Breast epithelium (tissue), 3 donors: Measurements from ENCODE around the gene FGGY.

Source experiments
- CTCF ChIP-seq, 3 donors: fragments of 450-650 bp; IDR thresholded peaks; one replicate each; pipeline ENCODE4 v1.5.1; 2016 to 2017; ENCODE audit warnings: antibody characterized with exemption in 3 of 3, mild to moderate bottlenecking in 3 of 3, moderate library complexity in 3 of 3
- POLR2A ChIP-seq: fragments of 450-650 bp; IDR thresholded peaks from one replicate; pipeline ENCODE4 v1.6.1; 2016; ENCODE audit warnings: antibody characterized with exemption, mild to moderate bottlenecking, moderate library complexity

DNA sequence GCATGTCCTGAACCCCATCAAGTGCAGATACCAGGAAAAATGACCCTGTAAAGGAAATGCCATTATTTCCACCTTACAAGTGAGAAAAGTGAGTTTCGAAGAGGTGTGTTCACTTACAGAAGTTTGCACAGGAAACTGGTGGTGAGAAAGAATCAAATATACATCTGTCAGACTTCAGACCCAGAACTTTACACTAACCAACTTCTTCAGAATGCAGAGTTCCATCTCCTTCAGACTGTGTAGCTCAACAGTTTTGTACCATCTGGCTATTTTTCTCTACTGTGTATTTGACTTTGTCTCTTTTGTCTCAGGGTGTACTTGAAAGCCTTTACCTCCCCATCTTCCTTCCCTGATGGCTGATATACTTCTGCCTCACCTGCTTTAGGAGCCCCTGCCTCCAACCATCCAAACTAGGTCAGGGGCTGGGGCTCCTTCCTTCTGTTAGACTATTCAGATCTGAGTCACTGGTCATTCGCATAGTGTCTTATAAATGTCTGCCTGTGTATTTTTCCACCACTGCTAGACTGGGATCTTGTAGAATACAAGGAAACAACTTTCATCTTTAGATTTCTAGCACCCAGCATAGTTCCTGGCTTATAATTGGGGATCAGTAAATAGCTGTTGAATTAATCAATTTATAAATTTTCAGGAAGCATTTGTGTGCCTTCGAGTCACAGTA, 247.9 kb downstream of the FGGY start:
- no peak for TF ChIP-seq CTCF (IDR thresholded peaks at IDR 0.05)
- TF ChIP-seq POLR2A: no peak
